NB4 (cell line): ENCODE data around the gene ZNF710.
A peak's percentile ranks its signal among the peaks of the same experiment; 100 is the strongest.

Experiments used
- DNase-seq: peaks from one replicate; pipeline ENCODE4 v3.0.0; 2010; ENCODE audit warnings: low read depth
- H3K4me3 ChIP-seq: one replicate; pipeline ENCODE4 v1.5.1; 2011; ENCODE audit warnings: mild to moderate bottlenecking, low read depth, low read length, moderate library complexity
- MYC ChIP-seq: IDR thresholded peaks from 2 replicates; pipeline ENCODE4 v1.6.1; 2011; ENCODE audit warnings: low read depth, low read length
- POLR2A ChIP-seq: IDR thresholded peaks from 2 replicates; pipeline ENCODE4 v1.6.1; 2011; ENCODE audit warnings: mild to moderate bottlenecking; ENCODE audit not compliant: insufficient read length; ENCODE audit errors: extremely low read depth
- TF ChIP-seq, protein P1 (sequence below): IDR thresholded peaks from 2 replicates; pipeline ENCODE4 v1.6.1; 2011; ENCODE audit warnings: low read depth, low read length
- TF ChIP-seq, protein P2 (sequence below): IDR thresholded peaks from one replicate; pipeline ENCODE4 v1.5.1; 2012; ENCODE audit warnings: low read depth, low read length

ZNF710 gene

DNA sequence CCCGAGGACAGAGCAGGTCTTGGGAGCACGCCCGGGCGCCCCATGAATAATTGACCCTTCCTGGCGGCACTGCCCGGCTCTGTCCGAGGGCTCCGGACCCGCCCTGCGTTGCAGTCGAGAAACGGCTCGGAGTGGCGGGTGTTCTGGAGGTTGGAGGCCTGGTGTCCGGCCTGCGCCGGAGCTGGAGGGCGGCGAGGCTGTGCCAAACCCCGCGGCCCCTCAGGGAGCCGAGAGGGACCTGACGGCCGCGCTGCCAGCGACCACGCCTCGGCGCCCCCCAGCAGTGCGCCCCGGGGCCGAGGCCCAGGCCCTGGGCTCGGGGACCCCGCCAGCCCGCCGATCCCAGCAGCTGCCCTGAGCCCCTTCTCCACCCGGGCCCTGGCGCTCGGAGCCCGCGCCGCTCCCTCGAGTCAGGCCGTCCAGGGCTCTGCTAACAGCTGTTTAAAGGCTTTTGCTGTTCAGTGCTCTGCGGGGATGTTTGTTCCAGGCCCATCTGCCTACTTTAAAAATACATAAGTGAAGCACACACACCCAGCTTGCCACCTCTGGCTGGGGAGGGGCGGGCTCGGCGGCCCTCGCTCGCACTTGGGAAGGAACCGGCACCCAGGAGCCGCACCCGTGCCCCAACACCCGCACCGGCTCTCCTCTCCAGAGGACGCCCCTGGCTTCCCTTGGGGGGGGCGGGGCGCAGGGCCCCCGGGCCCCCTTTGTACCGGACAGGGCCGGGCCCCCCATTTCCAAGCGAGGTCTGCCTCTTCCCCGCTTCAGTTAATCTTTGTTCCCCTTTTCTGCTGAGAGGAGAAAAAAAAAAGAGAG, 730 bp upstream of the ZNF710 start:
- TF ChIP-seq POLR2A, result no peak
- TF ChIP-seq MYC, result no peak
- TF ChIP-seq, protein P1, sequence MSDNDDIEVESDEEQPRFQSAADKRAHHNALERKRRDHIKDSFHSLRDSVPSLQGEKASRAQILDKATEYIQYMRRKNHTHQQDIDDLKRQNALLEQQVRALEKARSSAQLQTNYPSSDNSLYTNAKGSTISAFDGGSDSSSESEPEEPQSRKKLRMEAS, result no peak
- TF ChIP-seq, protein P2, sequence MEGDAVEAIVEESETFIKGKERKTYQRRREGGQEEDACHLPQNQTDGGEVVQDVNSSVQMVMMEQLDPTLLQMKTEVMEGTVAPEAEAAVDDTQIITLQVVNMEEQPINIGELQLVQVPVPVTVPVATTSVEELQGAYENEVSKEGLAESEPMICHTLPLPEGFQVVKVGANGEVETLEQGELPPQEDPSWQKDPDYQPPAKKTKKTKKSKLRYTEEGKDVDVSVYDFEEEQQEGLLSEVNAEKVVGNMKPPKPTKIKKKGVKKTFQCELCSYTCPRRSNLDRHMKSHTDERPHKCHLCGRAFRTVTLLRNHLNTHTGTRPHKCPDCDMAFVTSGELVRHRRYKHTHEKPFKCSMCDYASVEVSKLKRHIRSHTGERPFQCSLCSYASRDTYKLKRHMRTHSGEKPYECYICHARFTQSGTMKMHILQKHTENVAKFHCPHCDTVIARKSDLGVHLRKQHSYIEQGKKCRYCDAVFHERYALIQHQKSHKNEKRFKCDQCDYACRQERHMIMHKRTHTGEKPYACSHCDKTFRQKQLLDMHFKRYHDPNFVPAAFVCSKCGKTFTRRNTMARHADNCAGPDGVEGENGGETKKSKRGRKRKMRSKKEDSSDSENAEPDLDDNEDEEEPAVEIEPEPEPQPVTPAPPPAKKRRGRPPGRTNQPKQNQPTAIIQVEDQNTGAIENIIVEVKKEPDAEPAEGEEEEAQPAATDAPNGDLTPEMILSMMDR, result no peak
- peak; percentile 74 for DNase-seq
- H3K4me3 ChIP-seq, result peak overlapping the region; percentile 80

DNA sequence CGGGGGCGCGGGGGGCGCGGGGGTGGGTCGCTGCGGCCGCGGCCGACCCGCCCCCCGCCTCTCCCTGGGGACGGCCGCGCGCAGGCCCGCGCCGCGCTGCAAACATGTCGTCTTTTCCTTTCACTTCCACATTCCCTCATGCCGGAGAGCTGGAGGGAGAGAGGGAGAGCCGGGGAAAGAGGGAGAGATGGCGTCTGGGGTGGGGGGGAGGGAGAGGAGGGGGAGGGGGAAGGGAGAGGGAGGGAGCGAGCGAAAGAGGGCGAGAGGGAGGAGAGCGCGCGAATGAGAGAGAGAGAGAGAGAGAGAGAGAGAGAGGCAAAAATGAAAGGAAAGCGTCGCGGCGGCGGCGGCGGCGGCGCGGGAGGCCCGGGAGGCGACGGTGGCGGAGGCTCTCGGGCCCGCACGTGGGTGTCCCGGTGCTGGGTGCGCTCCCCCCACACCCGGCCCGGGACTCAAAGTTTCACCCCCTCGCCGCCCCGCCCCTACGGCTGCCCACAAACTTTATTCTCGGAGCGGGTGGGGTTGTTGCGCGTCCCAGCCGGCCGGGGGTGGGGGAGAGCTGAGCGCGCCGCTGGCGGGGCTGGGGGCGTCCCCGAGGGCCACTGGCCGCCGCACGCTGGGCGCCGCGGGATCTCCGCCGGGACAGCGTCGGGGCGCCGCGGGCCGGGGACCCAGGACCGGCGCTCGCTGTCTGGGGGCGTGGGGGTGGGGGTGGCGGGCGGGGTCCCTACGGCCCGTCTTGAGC, 731 bp downstream of the ZNF710 start:
- DNase-seq, result peak; percentile 84
- TF ChIP-seq, protein P1, result peak; percentile 18; the same call in 1 of the 2 replicates
- TF ChIP-seq POLR2A (peak; percentile 34), MYC (no peak)

DNA sequence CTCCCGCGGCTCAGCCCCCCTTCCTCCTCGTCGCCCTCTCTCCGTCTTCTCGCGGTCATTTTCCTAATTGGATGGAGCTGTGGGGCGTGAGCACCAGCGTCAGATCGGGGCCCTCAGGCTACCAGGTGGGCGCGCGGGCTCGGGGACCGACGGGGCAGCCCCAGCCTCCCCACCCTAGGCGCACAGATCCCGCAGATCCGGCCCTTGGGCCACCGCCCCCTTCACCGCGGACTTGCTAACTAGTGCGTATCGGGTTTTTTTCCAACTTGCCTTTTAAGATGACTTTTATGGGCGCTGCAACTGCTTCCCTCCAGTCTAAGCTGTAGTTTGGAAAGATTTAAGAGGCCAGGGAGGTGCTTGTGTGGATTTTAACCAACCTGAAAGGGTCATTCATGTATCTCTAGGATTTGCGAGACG, 1.3 kb downstream of the ZNF710 start:
- DNase-seq, result peak; percentile 79
- peak overlapping the region; percentile 78 for H3K4me3 ChIP-seq
- TF ChIP-seq MYC, result no peak
- TF ChIP-seq, protein P1, result peak; percentile 44; the same call in 1 of the 2 replicates

More for the DNA sequence above, 731 bp downstream of the ZNF710 start:
- peak overlapping the region; percentile 78 for H3K4me3 ChIP-seq

DNA sequence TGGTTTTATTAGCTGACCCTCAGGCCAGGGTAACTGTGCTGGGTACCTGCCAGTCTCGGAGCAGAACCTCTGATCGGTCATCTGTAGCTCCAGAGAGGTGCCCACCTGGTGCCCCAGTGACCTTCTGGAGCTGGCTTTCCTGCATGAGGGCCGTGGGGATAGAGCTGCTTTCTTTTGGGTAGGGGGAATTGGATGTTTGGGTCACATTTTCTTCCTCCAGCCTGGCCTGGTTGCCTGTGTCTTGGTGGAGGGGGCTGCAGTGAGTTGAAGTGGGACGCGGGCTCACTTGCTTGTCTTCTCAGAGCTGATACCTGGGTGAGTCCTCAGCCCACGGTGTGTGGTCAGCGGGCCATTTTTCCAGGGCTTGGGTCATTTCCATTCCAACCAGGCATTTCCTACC, 2.6 kb downstream of the ZNF710 start:
- TF ChIP-seq, protein P1, result no peak
- TF ChIP-seq, protein P2, result no peak
- TF ChIP-seq MYC, result no peak
- no peak for TF ChIP-seq POLR2A
- peak overlapping the region; percentile 78 for H3K4me3 ChIP-seq
- DNase-seq, result no peak

DNA sequence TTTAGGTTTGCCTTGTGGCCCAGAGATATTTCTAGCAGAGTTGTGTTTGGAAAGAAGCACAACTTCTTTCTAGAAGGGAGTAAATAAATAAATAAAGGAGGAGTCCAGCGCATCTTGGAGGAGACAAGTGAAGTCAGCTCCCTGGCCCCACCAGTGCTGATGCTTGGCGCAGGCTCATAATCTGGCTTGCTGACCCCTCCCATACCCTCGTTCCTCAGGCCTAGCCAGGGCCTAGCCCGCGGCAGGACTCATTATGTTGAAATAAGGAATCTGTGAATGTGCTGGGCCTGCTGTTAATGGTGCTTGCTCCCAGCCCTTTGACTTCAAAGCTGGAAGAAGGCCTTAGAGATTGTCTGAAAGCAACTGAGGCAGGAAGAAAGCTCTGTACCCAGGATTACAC, 3.1 kb downstream of the ZNF710 start:
- H3K4me3 ChIP-seq, result peak overlapping the region; percentile 78

DNA sequence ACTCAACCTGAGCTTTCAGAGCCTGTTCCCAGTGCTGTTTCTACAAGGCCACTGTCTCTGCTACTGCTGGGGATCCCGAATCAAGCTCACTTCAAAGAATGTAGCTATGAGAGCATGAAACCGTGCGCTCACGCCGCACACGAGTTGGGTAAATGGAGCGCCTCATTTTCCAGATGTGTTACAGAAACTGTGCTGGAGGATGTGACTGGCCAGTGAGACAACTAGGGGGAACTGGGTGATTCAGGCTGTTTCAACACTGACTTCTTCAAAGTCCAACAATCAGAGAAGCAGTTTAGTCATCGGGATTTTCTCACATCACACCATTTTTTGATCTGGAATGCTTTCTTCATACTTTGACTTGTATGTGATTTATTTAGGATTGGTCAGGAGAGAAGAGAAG, 3.5 kb downstream of the ZNF710 start:
- DNase-seq, result peak; percentile 88
- TF ChIP-seq, protein P1, result peak; percentile 81
- TF ChIP-seq MYC (peak; percentile 87), POLR2A (peak; percentile 52)
- TF ChIP-seq, protein P2, result no peak

More for the DNA sequence above, 3.1 kb downstream of the ZNF710 start:
- TF ChIP-seq MYC (no peak), POLR2A (no peak)
- TF ChIP-seq, protein P2, result no peak
- TF ChIP-seq, protein P1, result no peak
- DNase-seq, result peak; percentile 48

More for the DNA sequence above, 3.5 kb downstream of the ZNF710 start:
- H3K4me3 ChIP-seq, result peak overlapping the region; percentile 78
